ENCODE data around the gene NPEPL1. TPM values are rescaled to one million over a fixed set of nuclear protein-coding genes. Genes with fewer than 3 reads are reported as not detected.

Gene NPEPL1
- total RNA-seq, 1 donor from 2014 or later, result 68.3 TPM

- no peaks in the 10 kb centered on the region for H3K4me1 ChIP-seq
- no peak overlapping the region for H3K4me3 ChIP-seq
- no peak overlapping the region for H3K27ac ChIP-seq
- TF ChIP-seq CTCF (IDR thresholded peaks at IDR 0.05), result no peak
- H3K27me3 ChIP-seq, result no peaks in the 10 kb centered on the region
- intact Hi-C loops (cut with DNase I), result no loop called here
- no peaks in the 10 kb centered on the region for H3K9me3 ChIP-seq
- H3K36me3 ChIP-seq, result no peaks in the 10 kb centered on the region
- DNase-seq (ENCODE audit: low spot score in 2 of 2), result no peak
Observed at GRCh38 chr20:58743929-58744534, 51.4 kb downstream of the NPEPL1 start.

GRCh38 chr20:58744836-58745235 is 52.2 kb downstream of the NPEPL1 start:
- H3K27me3 ChIP-seq, result no peaks in the 10 kb centered on the region
- H3K36me3 ChIP-seq, result no peaks in the 10 kb centered on the region
- intact Hi-C loops (cut with DNase I), result no loop called here
- no peak for DNase-seq (ENCODE audit: low spot score in 2 of 2)
- no peak for TF ChIP-seq CTCF (IDR thresholded peaks at IDR 0.05)
- H3K27ac ChIP-seq, result no peak overlapping the region
- H3K4me1 ChIP-seq, result no peaks in the 10 kb centered on the region
- H3K4me3 ChIP-seq, result no peak overlapping the region
- no peaks in the 10 kb centered on the region for H3K9me3 ChIP-seq

GRCh38 chr20:58745391-58745790 is 52.8 kb downstream of the NPEPL1 start:
- no peaks in the 10 kb centered on the region for H3K4me1 ChIP-seq
- no peaks in the 10 kb centered on the region for H3K27me3 ChIP-seq
- intact Hi-C loops (cut with DNase I), result no loop called here
- H3K9me3 ChIP-seq, result no peaks in the 10 kb centered on the region
- H3K36me3 ChIP-seq, result no peaks in the 10 kb centered on the region
- no peak overlapping the region for H3K4me3 ChIP-seq
- TF ChIP-seq CTCF (IDR thresholded peaks at IDR 0.05), result no peak
- H3K27ac ChIP-seq, result no peak overlapping the region
- no peak for DNase-seq (ENCODE audit: low spot score in 2 of 2)

GRCh38 chr20:58746620-58747019 is 54.0 kb downstream of the NPEPL1 start:
- Histone ChIP-seq H3K4me3 (no peak overlapping the region), H3K27ac (no peak overlapping the region), H3K36me3 (no peaks in the 10 kb centered on the region), H3K27me3 (no peaks in the 10 kb centered on the region), H3K4me1 (no peaks in the 10 kb centered on the region), H3K9me3 (no peaks in the 10 kb centered on the region)
- no peak for DNase-seq (ENCODE audit: low spot score in 2 of 2)
- intact Hi-C loops (cut with DNase I), result no loop called here
- no peak for TF ChIP-seq CTCF (IDR thresholded peaks at IDR 0.05)

- H3K4me1 ChIP-seq, result no peaks in the 10 kb centered on the region
- no peak for TF ChIP-seq CTCF (IDR thresholded peaks at IDR 0.05)
- H3K4me3 ChIP-seq, result no peak overlapping the region
- H3K9me3 ChIP-seq, result no peaks in the 10 kb centered on the region
- H3K27ac ChIP-seq, result no peak overlapping the region
- no peaks in the 10 kb centered on the region for H3K27me3 ChIP-seq
- intact Hi-C loops (cut with DNase I), result no loop called here
- DNase-seq (ENCODE audit: low spot score in 2 of 2), result no peak
- H3K36me3 ChIP-seq, result no peaks in the 10 kb centered on the region
Observed at GRCh38 chr20:58747211-58747610, 54.6 kb downstream of the NPEPL1 start.

GRCh38 chr20:58748618-58749017 is 56.0 kb downstream of the NPEPL1 start:
- TF ChIP-seq CTCF (IDR thresholded peaks at IDR 0.05), result no peak

More at GRCh38 chr20:58748618-58749017, 56.0 kb downstream of the NPEPL1 start:
- Histone ChIP-seq H3K36me3 (no peaks in the 10 kb centered on the region), H3K4me1 (no peaks in the 10 kb centered on the region), H3K4me3 (no peak overlapping the region), H3K27ac (no peak overlapping the region), H3K27me3 (no peaks in the 10 kb centered on the region), H3K9me3 (no peaks in the 10 kb centered on the region)
- DNase-seq (ENCODE audit: low spot score in 2 of 2), result no peak
- intact Hi-C loops (cut with DNase I), result no loop called here
